Thyroid gland (tissue), 4 donors: Measurements from ENCODE around the gene ITLN1. TPM values are rescaled to one million over a fixed set of nuclear protein-coding genes. Genes with fewer than 3 reads are reported as not detected.

Experiments
- DNase-seq, 2 donors: peaks; one replicate each; pipeline ENCODE4 v3.0.0-alpha.2; 2019
- H3K27ac ChIP-seq, 3 donors: fragments of 200-600 bp; sonication (generic); 1 replicate in 2 of 3; 2 replicates in 1 of 3; pipeline ENCODE4 v1.5.1; 2016 to 2019; ENCODE audit warnings: mild to moderate bottlenecking in 1 of 3, moderate library complexity in 1 of 3
- H3K27me3 ChIP-seq: fragments of 200-600 bp; sonication (generic); one replicate; pipeline ENCODE4 v1.5.1; 2019
- H3K36me3 ChIP-seq, 2 donors: fragments of 200-600 bp; sonication (generic); one replicate each; pipeline ENCODE4 v1.5.1; 2016 to 2019
- H3K4me1 ChIP-seq, 2 donors: fragments of 200-600 bp; sonication (generic); one replicate each; pipeline ENCODE4 v1.5.1; 2017 to 2019
- H3K4me3 ChIP-seq, 3 donors: fragments of 200-600 bp; sonication (generic); replicated peaks in 1 of 3; 1 replicate in 2 of 3; 2 replicates in 1 of 3; pipeline ENCODE4 v1.5.1; 2016; ENCODE audit warnings: mild to moderate bottlenecking in 1 of 3
- H3K9me3 ChIP-seq: fragments of 200-600 bp; sonication (generic); one replicate; pipeline ENCODE4 v1.5.1; 2017
- CTCF ChIP-seq, 6 experiments: fragments of 200-600 bp in 3 of 6; fragments of 450-650 bp in 3 of 6; sonication (generic) in 3 of 6; IDR thresholded peaks; one replicate each; pipeline ENCODE4 v1.5.1; 2016 to 2019; ENCODE audit warnings: antibody characterized with exemption in 6 of 6, mild to moderate bottlenecking in 2 of 6, inconsistent platforms in 1 of 6, moderate library complexity in 1 of 6
- POLR2A ChIP-seq, 2 donors: fragments of 450-650 bp; IDR thresholded peaks; one replicate each; pipeline ENCODE4 v1.6.1; 2017; ENCODE audit warnings: antibody characterized with exemption in 2 of 2, mild to moderate bottlenecking in 2 of 2, moderate library complexity in 1 of 2
- WGBS, 2 donors: methylation state at CpG; one replicate each; pipeline ENCODE4 v1.1.5; 2017; 5-methylcytosine and 5-hydroxymethylcytosine counted together
- intact Hi-C: fragments of 100-400 bp; cut with DNase I; formaldehyde crosslinking; loops from one replicate; pipeline ENCODE4 v1.15.1; 2023
- total RNA-seq, 4 donors: library from RNA; depleted of rRNA; stranded (reverse); fragments of >200 nt; gene quantifications; one replicate each; pipeline ENCODE4 v1.2.3, GENCODE V29; 2016

Gene ITLN1
- total RNA-seq, 4 donors from 2014 or later = not detected

GRCh38 chr1:160830321-160831153 lies 54.4 kb downstream of the ITLN1 start:
- Histone ChIP-seq H3K36me3 (no peaks in the 10 kb centered on the region), H3K4me1 (no peaks in the 10 kb centered on the region), H3K27me3 (no peaks in the 10 kb centered on the region), H3K9me3 (no peaks in the 10 kb centered on the region), H3K27ac (no peak overlapping the region), H3K4me3 (no peak overlapping the region)
- DNase-seq = peak; percentile 71 to 80
- 50 to 62% methylated on average over 8 of the region's 8 CpGs for WGBS, 2 donors
- intact Hi-C loops = loop anchor here (5.0 to 10.0 kb wide), 2 partner anchors 148 to 264 kb away; partner anchors contain the start of gene KLHDC9
- TF ChIP-seq POLR2A (IDR thresholded peaks at IDR 0.05) (no peak), CTCF (IDR thresholded peaks at IDR 0.05) (peak in 4 of 6 experiments; percentile 43 to 60 (median 52))

DNA sequence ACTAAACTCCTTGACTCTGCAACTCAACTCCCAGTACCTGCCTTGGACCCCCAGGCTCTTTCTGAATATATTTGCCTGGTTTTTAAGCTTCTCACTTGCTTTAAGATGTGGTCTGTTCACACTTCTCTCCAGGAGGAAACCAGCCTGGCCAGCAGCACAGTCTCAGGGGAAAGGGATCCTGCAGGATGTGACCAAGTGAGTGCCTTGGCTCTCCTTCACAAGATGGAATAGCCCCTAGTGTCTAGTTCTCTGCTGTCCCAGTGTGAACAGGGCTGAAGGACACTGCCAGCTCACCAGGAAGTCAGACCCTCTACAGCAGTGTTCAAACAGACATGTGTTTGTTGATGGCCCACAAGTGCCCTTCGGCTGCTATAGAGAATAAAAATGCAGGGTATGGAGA lies 55.2 kb downstream of the ITLN1 start:
- intact Hi-C loops = loop anchor here (5.0 to 10.0 kb wide), 2 partner anchors 147 to 265 kb away; partner anchors contain the start of gene KLHDC9
- TF ChIP-seq CTCF (IDR thresholded peaks at IDR 0.05) (no peak), POLR2A (IDR thresholded peaks at IDR 0.05) (no peak)
- H3K27me3 ChIP-seq = no peaks in the 10 kb centered on the region
- no peaks in the 10 kb centered on the region for H3K4me1 ChIP-seq
- no peaks in the 10 kb centered on the region for H3K36me3 ChIP-seq
- H3K9me3 ChIP-seq = no peaks in the 10 kb centered on the region
- DNase-seq = no peak
- no peak overlapping the region for H3K4me3 ChIP-seq
- H3K27ac ChIP-seq = no peak overlapping the region
- 89 to 97% methylated on average over 1 of the region's 1 CpG for WGBS, 2 donors

GRCh38 chr1:160827418-160827817 lies 57.6 kb downstream of the ITLN1 start:
- intact Hi-C loops = no loop called here

DNA sequence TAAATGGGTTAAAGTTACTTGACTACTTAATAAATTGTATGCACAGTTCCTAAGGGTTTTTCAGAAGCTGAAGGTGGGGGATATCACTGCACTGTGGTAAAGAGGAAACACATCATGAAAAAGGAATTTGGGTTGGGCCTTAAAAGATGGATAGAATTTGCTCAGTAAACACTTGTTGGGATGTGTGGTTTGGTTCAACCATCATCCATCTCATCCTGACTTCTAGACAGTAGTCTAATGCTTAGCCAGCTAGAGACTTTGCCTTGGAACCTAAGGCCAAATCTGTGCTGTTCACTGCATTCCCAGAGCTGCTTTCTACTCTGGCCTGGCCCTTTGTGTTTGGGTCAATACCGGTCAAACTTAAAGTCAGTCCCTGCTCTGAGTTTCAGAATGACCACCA lies 58.4 kb downstream of the ITLN1 start:
- no peaks in the 10 kb centered on the region for H3K9me3 ChIP-seq
- H3K4me3 ChIP-seq = no peak overlapping the region
- TF ChIP-seq CTCF (IDR thresholded peaks at IDR 0.05) = no peak
- TF ChIP-seq POLR2A (IDR thresholded peaks at IDR 0.05) = no peak
- 92% methylated on average over 1 of the region's 1 CpG for WGBS, 2 donors
- H3K27ac ChIP-seq = no peak overlapping the region
- intact Hi-C loops = no loop called here
- no peaks in the 10 kb centered on the region for H3K36me3 ChIP-seq
- H3K4me1 ChIP-seq = no peaks in the 10 kb centered on the region
- DNase-seq = no peak
- no peaks in the 10 kb centered on the region for H3K27me3 ChIP-seq

More at GRCh38 chr1:160827418-160827817, 57.6 kb downstream of the ITLN1 start:
- DNase-seq = no peak
- Histone ChIP-seq H3K4me1 (no peaks in the 10 kb centered on the region), H3K36me3 (no peaks in the 10 kb centered on the region), H3K27me3 (no peaks in the 10 kb centered on the region), H3K27ac (no peak overlapping the region), H3K4me3 (no peak overlapping the region), H3K9me3 (no peaks in the 10 kb centered on the region)
- WGBS, 2 donors = 95 to 98% methylated on average over 2 of the region's 2 CpGs
- TF ChIP-seq POLR2A (IDR thresholded peaks at IDR 0.05) (no peak), CTCF (IDR thresholded peaks at IDR 0.05) (no peak)

Other genes starting within 250 kb of the ITLN1 start
- 1 to 10 TPM in 1 of 4 donors, under 1 TPM in 3; 0.33 to 2.5 (median 0.76) TPM for gene SLAMF1, start 238.1 kb downstream of the ITLN1 start, total RNA-seq
- 10 to 100 TPM in 1 of 4 donors, 1 to 10 TPM in 3; 3.5 to 13.6 (median 4.8) TPM for gene CD48, start 173.4 kb downstream of the ITLN1 start, total RNA-seq
- under 1 TPM; 0.22 to 0.93 (median 0.37) TPM for gene SLAMF7, start 145.9 kb downstream of the ITLN1 start, total RNA-seq
- gene LY9, start 89.0 kb downstream of the ITLN1 start, total RNA-seq = 1 to 10 TPM in 1 of 4 donors, under 1 TPM in 3; 0.33 to 2.1 (median 0.63) TPM
- under 1 TPM in 1 of 4 donors, not detected in 3; 0.27 TPM for gene CD244, start 22.3 kb downstream of the ITLN1 start, total RNA-seq
- not detected for gene ITLN2, start 69.6 kb upstream of the ITLN1 start, total RNA-seq
- gene F11R, start 136.0 kb upstream of the ITLN1 start, total RNA-seq = 100 to 1,000 TPM in 2 of 4 donors, 10 to 100 TPM in 2; 80.8 to 122 (median 98.3) TPM
- 100 to 1,000 TPM; 256 to 466 (median 320) TPM for gene TSTD1, start 153.8 kb upstream of the ITLN1 start, total RNA-seq
- 10 to 100 TPM; 56.0 to 71.0 (median 70.3) TPM for gene USF1, start 160.8 kb upstream of the ITLN1 start, total RNA-seq
- gene ARHGAP30, start 184.7 kb upstream of the ITLN1 start, total RNA-seq = 1 to 10 TPM; 1.4 to 3.5 (median 2.9) TPM
- gene NECTIN4, start 204.4 kb upstream of the ITLN1 start, total RNA-seq = under 1 TPM in 1 of 4 donors, not detected in 3; 0.27 TPM
- 10 to 100 TPM in 3 of 4 donors, 1 to 10 TPM in 1; 6.9 to 31.8 (median 19.2) TPM for gene KLHDC9, start 213.2 kb upstream of the ITLN1 start, total RNA-seq
- gene PFDN2, start 232.9 kb upstream of the ITLN1 start, total RNA-seq = 10 to 100 TPM; 23.8 to 58.2 (median 30.3) TPM
- 10 to 100 TPM; 36.4 to 50.4 (median 47.9) TPM for gene NIT1, start 232.9 kb upstream of the ITLN1 start, total RNA-seq
- 10 to 100 TPM; 27.5 to 34.6 (median 31.1) TPM for gene DEDD, start 247.5 kb upstream of the ITLN1 start, total RNA-seq